Measurements from ENCODE around the gene ELMO3. TPM values are rescaled to one million over a fixed set of nuclear protein-coding genes. Genes with fewer than 3 reads are reported as not detected.

The ELMO3 gene, protein sequence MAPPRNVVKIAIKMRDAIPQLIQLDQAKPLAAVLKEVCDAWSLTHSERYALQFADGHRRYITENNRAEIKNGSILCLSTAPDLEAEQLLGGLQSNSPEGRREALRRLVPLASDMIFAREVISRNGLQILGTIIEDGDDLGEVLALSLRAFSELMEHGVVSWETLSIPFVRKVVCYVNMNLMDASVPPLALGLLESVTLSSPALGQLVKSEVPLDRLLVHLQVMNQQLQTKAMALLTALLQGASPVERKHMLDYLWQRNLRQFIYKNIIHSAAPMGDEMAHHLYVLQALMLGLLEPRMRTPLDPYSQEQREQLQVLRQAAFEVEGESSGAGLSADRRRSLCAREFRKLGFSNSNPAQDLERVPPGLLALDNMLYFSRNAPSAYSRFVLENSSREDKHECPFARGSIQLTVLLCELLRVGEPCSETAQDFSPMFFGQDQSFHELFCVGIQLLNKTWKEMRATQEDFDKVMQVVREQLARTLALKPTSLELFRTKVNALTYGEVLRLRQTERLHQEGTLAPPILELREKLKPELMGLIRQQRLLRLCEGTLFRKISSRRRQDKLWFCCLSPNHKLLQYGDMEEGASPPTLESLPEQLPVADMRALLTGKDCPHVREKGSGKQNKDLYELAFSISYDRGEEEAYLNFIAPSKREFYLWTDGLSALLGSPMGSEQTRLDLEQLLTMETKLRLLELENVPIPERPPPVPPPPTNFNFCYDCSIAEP
- 6.8 and 6.9 TPM in 2 replicates for total RNA-seq

DNA sequence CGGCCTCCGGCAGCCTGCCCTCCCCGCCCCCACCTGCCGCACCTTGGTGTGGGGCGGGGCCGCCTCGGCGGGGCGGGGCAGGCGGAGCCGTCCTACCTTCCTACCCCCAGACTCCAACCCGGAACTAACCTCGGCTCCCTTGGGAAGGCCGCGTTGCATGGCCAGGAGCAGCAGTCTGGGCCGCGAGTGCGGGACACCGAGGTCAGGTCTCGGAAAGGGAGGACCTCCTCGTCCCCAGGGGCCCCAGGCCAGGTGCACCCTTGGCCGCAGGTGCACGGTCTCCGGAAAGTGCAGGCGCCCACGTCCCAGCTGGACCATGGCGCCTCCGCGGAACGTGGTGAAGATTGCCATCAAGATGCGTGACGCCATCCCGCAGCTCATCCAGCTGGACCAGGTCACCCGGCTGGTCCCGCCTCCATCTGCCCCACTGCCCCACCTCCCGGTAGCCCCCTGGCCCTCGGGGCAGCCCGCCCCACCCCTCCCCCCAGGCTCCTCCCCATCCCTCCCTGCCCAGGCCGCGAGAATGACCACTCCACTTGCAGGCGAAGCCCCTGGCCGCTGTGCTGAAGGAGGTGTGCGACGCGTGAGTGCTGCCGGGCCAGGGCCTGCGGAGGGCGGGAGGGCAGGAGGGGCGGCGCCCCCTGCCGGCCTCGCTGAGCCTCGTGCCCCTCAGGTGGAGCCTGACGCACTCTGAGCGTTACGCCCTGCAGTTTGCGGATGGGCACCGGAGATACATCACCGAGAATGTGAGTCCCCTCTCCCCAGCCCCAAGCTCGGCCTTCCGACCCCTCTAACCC lies at the start of gene ELMO3:
Gene ELMO3 (plus strand): TSS at position 121 of the 797 bp plus-strand sequence. CDS start 196 bp downstream, at position 317.
- intact Hi-C loops (cut with micrococcal nuclease), result no loop called here
- TF ChIP-seq, protein P1, sequence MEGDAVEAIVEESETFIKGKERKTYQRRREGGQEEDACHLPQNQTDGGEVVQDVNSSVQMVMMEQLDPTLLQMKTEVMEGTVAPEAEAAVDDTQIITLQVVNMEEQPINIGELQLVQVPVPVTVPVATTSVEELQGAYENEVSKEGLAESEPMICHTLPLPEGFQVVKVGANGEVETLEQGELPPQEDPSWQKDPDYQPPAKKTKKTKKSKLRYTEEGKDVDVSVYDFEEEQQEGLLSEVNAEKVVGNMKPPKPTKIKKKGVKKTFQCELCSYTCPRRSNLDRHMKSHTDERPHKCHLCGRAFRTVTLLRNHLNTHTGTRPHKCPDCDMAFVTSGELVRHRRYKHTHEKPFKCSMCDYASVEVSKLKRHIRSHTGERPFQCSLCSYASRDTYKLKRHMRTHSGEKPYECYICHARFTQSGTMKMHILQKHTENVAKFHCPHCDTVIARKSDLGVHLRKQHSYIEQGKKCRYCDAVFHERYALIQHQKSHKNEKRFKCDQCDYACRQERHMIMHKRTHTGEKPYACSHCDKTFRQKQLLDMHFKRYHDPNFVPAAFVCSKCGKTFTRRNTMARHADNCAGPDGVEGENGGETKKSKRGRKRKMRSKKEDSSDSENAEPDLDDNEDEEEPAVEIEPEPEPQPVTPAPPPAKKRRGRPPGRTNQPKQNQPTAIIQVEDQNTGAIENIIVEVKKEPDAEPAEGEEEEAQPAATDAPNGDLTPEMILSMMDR (IDR thresholded peaks at IDR 0.05), result no peak
- H3K4me3 Mint-ChIP-seq, result no peak within 1 kb of the TSS
- POLR2A ChIA-PET, result interaction anchor here (0.6 to 1.7 kb wide), 2 partner anchors 45 to 151 kb away, joined by 6 read pairs; no protein-coding TSS in a partner anchor
- peaks cover 8% of the 10 kb centered on the region for H3K4me1 Mint-ChIP-seq
- peak within 1 kb of the TSS; percentile 65 for H3K27ac Mint-ChIP-seq
- no peak for DNase-seq
- no peaks in the 10 kb centered on the region for H3K27me3 Mint-ChIP-seq
- CTCF ChIA-PET, result no interaction called here
- H3K36me3 Mint-ChIP-seq (ENCODE audit: low read depth), result peaks cover 74% of the 10 kb centered on the region
- no peaks in the 10 kb centered on the region for H3K9me3 Mint-ChIP-seq
- ATAC-seq (ENCODE audit: low read depth), result peak; percentile 20

DNA sequence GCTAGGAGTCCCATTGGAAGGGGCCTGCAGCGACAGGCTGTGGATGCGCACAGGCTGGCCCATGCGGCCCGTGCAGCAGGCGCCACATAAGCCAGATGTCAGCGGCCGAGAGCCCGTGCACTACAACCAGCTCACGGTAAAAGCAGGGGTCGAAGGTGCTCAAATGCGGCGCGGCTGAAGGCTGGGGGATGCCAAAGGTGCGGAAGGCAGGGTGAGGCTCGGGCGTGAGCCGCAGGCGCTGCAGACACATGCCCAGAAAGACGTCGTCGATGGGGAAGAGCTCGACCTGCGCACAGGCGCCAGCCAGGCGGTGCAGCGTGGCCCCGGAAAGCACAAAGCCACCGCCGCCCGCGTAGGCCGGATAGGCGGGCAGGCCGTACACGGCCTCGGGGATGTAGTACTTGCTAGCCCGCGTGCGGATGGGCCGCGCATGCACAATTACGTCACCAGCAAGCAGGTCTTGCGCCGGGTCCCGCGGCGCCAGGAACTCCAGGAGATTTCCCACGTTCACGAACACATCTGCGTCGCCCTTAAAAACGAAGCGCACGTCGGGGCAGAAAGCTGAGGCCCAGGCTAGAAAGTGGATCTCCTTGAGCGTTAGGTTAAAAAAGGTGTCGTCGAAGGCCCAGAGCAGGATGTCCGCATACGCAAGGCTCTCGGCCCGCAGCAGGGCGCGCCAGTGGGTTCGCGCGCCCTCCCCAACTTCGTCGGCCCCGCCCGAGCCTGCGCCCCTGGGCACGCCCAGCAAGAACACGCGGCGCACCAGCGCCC lies 49.5 kb upstream of the ELMO3 start:
- Mint-ChIP-seq H3K27ac (no peak overlapping the region), H3K27me3 (peaks cover 17% of the 10 kb centered on the region), H3K9me3 (no peaks in the 10 kb centered on the region), H3K36me3 (ENCODE audit: low read depth) (peaks cover 38% of the 10 kb centered on the region), H3K4me1 (peaks cover 13% of the 10 kb centered on the region), H3K4me3 (no peak overlapping the region)
- TF ChIP-seq, protein P1 (IDR thresholded peaks at IDR 0.05), result no peak
- DNase-seq (no peak), ATAC-seq (ENCODE audit: low read depth) (no peak)
- POLR2A ChIA-PET, result no interaction called here
- CTCF ChIA-PET, result no interaction called here
- intact Hi-C loops (cut with micrococcal nuclease), result loop anchor here (10.0 kb wide), 1 partner anchor 515 kb away; the partner anchor contains the start of genes ACD, C16orf86, ENKD1 and PARD6A

DNA sequence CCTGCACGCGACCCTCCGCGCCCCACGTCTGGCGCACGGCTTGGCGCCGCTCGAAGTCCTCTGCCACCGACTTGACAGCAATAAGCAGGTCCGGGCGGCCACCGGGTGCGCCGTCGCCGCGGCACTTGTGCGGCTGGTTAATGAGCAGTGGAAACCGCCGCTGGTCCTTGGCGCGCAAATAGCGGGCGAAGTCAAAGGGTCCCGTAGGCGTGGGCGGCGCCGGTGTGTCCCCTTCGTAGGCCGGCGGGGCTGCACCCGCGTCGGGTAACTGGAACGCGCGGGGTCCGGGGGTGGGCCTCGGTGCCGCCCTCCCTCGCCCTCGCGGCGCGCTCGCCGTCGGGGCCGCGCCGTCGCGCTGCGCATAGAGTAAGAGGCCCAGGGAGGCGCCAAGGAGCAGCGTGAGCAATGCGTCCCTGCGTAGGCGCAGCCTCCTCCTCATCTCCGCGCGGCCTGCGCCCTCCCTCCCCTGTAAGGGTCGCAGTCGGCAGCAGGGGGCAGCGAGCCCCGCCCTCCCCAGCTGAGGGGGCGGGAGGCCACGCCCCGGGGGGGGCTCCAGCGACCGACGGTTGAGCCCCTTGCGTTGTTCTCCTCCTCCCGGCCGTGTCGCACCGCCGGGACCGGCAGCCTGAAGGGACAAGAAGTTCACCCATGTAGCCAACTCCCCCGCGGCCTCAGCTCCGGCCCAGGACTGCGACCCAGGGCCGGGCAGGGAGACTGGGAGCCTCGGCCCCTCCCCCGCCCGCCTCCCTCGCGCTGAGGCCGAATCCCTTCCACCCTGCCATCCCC lies 48.7 kb upstream of the ELMO3 start:
- POLR2A ChIA-PET, result interaction anchor here (0.5 to 1.5 kb wide), 3 partner anchors 9 to 407 kb away, joined by 3 to 4 read pairs (median 4); partner anchors contain the start of gene TRADD
- intact Hi-C loops (cut with micrococcal nuclease), result loop anchor here (10.0 kb wide), 1 partner anchor 515 kb away; the partner anchor contains the start of genes ACD, C16orf86, ENKD1 and PARD6A
- H3K9me3 Mint-ChIP-seq, result no peaks in the 10 kb centered on the region
- DNase-seq (no peak), ATAC-seq (ENCODE audit: low read depth) (peak; percentile 40)
- peaks cover 15% of the 10 kb centered on the region for H3K4me1 Mint-ChIP-seq
- H3K27me3 Mint-ChIP-seq, result peaks cover 17% of the 10 kb centered on the region
- H3K4me3 Mint-ChIP-seq, result no peak overlapping the region
- CTCF ChIA-PET, result no interaction called here
- H3K27ac Mint-ChIP-seq, result no peak overlapping the region
- peaks cover 30% of the 10 kb centered on the region for H3K36me3 Mint-ChIP-seq (ENCODE audit: low read depth)
- TF ChIP-seq, protein P1 (IDR thresholded peaks at IDR 0.05), result no peak

DNA sequence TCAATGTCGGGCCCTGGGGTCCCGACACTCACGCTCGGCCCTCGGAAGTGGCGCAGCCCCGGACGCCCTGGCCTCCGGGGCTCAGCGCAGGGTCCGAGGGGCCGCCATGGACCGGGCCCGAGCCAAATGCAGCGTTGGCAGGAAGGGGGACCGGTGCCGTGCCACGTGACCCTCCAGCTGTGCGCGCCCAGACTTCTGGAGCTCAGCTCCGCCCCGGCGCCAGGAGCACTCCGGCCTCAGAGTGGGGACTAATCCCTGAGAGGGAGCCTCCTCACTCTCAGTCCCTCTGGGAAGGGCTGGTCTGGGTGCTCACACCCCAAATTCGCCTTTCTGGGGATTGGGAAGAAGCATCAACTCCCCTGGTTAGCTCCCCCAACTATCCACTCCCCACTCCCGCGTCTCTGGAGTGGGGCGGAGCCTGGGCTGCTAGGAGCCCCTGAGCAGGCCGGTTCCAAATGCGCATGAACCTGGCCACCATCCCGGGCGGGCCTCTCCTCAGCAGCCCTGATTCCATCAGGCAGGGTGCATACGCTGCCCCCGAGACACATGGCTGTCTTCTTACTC lies 48.0 kb upstream of the ELMO3 start, which contains the start of gene B3GNT9:
Gene B3GNT9 (minus strand): TSS at position 166 of the 564 bp plus-strand sequence. CDS start 513 bp downstream, outside the sequence.
- DNase-seq, result no peak
- H3K4me3 Mint-ChIP-seq, result peak within 1 kb of the TSS; percentile 63
- peak; percentile 18 for ATAC-seq (ENCODE audit: low read depth)
- peaks cover 17% of the 10 kb centered on the region for H3K27me3 Mint-ChIP-seq
- POLR2A ChIA-PET, result interaction anchor here (0.5 to 1.5 kb wide), 5 partner anchors 8 to 406 kb away, joined by 3 to 5 read pairs (median 4); partner anchors contain the start of gene TRADD
- H3K36me3 Mint-ChIP-seq (ENCODE audit: low read depth), result peaks cover 23% of the 10 kb centered on the region
- intact Hi-C loops (cut with micrococcal nuclease), result loop anchor here (10.0 kb wide), 1 partner anchor 514 kb away; the partner anchor contains the start of genes ACD, C16orf86, ENKD1 and PARD6A
- CTCF ChIA-PET, result no interaction called here
- TF ChIP-seq, protein P1 (IDR thresholded peaks at IDR 0.05), result no peak
- peaks cover 17% of the 10 kb centered on the region for H3K4me1 Mint-ChIP-seq
- H3K9me3 Mint-ChIP-seq, result no peaks in the 10 kb centered on the region
- H3K27ac Mint-ChIP-seq, result no peak within 1 kb of the TSS

All from activated B cell treated with CpG ODN at 0.5 μM for 24 hours (primary cell).